ENCODE measurements around the gene MYT1. TPM values are rescaled to one million over a fixed set of nuclear protein-coding genes. Genes with fewer than 3 reads are reported as not detected.
"Not testable (repeated sequence)": the region's sequence is repeated elsewhere in the genome, so short reads cannot be mapped to it uniquely, and the experiment has no call there.

Gene MYT1
- total RNA-seq, 2 donors from 2014 or later: 0.16 TPM; not detected in 1

GRCh38 chr20:64166721-64167615 lies 2.7 kb downstream of the MYT1 start:
- Mint-ChIP-seq H3K27me3 (peaks cover 50% of the 10 kb centered on the region), H3K9me3 (no peaks in the 10 kb centered on the region), H3K4me3 (no peak overlapping the region), H3K36me3 (ENCODE audit: low read depth) (no peaks in the 10 kb centered on the region), H3K27ac (no peak overlapping the region), H3K4me1 (no peaks in the 10 kb centered on the region)
- ATAC-seq (replicated peaks): no peak

GRCh38 chr20:64167676-64168075 lies 3.4 kb downstream of the MYT1 start:
- Mint-ChIP-seq H3K27ac (no peak overlapping the region), H3K36me3 (ENCODE audit: low read depth) (no peaks in the 10 kb centered on the region), H3K9me3 (no peaks in the 10 kb centered on the region), H3K27me3 (peaks cover 50% of the 10 kb centered on the region), H3K4me3 (no peak overlapping the region), H3K4me1 (no peaks in the 10 kb centered on the region)
- no peak for ATAC-seq (replicated peaks)

- Mint-ChIP-seq H3K36me3 (ENCODE audit: low read depth) (no peaks in the 10 kb centered on the region), H3K9me3 (no peaks in the 10 kb centered on the region), H3K27ac (no peak overlapping the region), H3K4me1 (no peaks in the 10 kb centered on the region), H3K4me3 (no peak overlapping the region), H3K27me3 (peaks cover 46% of the 10 kb centered on the region)
- ATAC-seq (replicated peaks): no peak
Observed at GRCh38 chr20:64168381-64169090, 4.3 kb downstream of the MYT1 start.

- Mint-ChIP-seq H3K4me3 (no peak overlapping the region), H3K27me3 (peaks cover 40% of the 10 kb centered on the region), H3K4me1 (no peaks in the 10 kb centered on the region), H3K27ac (no peak overlapping the region), H3K36me3 (ENCODE audit: low read depth) (no peaks in the 10 kb centered on the region), H3K9me3 (no peaks in the 10 kb centered on the region)
- no peak for ATAC-seq (replicated peaks)
Observed at GRCh38 chr20:64169091-64169560, 4.9 kb downstream of the MYT1 start.

- no peak overlapping the region for H3K27ac Mint-ChIP-seq
- no peaks in the 10 kb centered on the region for H3K4me1 Mint-ChIP-seq
- ATAC-seq (replicated peaks): no peak
- no peaks in the 10 kb centered on the region for H3K36me3 Mint-ChIP-seq (ENCODE audit: low read depth)
- H3K4me3 Mint-ChIP-seq: no peak overlapping the region
- no peaks in the 10 kb centered on the region for H3K9me3 Mint-ChIP-seq
- peaks cover 25% of the 10 kb centered on the region for H3K27me3 Mint-ChIP-seq
Observed at GRCh38 chr20:64171211-64171610, 7.0 kb downstream of the MYT1 start.

GRCh38 chr20:64173116-64173515 lies 8.9 kb downstream of the MYT1 start:
- H3K9me3 Mint-ChIP-seq: no peaks in the 10 kb centered on the region
- H3K36me3 Mint-ChIP-seq (ENCODE audit: low read depth): no peaks in the 10 kb centered on the region
- H3K27ac Mint-ChIP-seq: no peak overlapping the region
- H3K4me1 Mint-ChIP-seq: no peaks in the 10 kb centered on the region
- no peak overlapping the region for H3K4me3 Mint-ChIP-seq
- H3K27me3 Mint-ChIP-seq: peaks cover 11% of the 10 kb centered on the region
- no peak for ATAC-seq (replicated peaks)

- Mint-ChIP-seq H3K27ac (no peak overlapping the region), H3K27me3 (no peaks in the 10 kb centered on the region), H3K4me1 (peaks cover 9% of the 10 kb centered on the region), H3K36me3 (ENCODE audit: low read depth) (no peaks in the 10 kb centered on the region), H3K9me3 (no peaks in the 10 kb centered on the region), H3K4me3 (no peak overlapping the region)
- ATAC-seq (replicated peaks): no peak
Observed at GRCh38 chr20:64176551-64176950, 12.3 kb downstream of the MYT1 start.

- Mint-ChIP-seq H3K36me3 (ENCODE audit: low read depth) (no peaks in the 10 kb centered on the region), H3K9me3 (no peaks in the 10 kb centered on the region), H3K4me3 (no peak overlapping the region), H3K27me3 (no peaks in the 10 kb centered on the region), H3K4me1 (peaks cover 9% of the 10 kb centered on the region), H3K27ac (no peak overlapping the region)
- no peak for ATAC-seq (replicated peaks)
Observed at GRCh38 chr20:64176971-64177370, 12.7 kb downstream of the MYT1 start.

GRCh38 chr20:64177384-64177783 lies 13.1 kb downstream of the MYT1 start:
- no peaks in the 10 kb centered on the region for H3K36me3 Mint-ChIP-seq (ENCODE audit: low read depth)
- no peak for ATAC-seq (replicated peaks)
- no peak overlapping the region for H3K27ac Mint-ChIP-seq

GRCh38 chr20:64177787-64178186 lies 13.5 kb downstream of the MYT1 start:
- Mint-ChIP-seq H3K4me1 (peaks cover 9% of the 10 kb centered on the region), H3K36me3 (ENCODE audit: low read depth) (no peaks in the 10 kb centered on the region), H3K9me3 (no peaks in the 10 kb centered on the region), H3K27me3 (peaks cover under 1% of the 10 kb centered on the region), H3K27ac (no peak overlapping the region), H3K4me3 (no peak overlapping the region)
- ATAC-seq (replicated peaks): no peak

More at GRCh38 chr20:64177384-64177783, 13.1 kb downstream of the MYT1 start:
- Mint-ChIP-seq H3K9me3 (no peaks in the 10 kb centered on the region), H3K27me3 (no peaks in the 10 kb centered on the region), H3K4me1 (peaks cover 9% of the 10 kb centered on the region), H3K4me3 (no peak overlapping the region)

- H3K4me1 Mint-ChIP-seq; H3K27ac Mint-ChIP-seq; H3K4me3 Mint-ChIP-seq; H3K36me3 Mint-ChIP-seq (ENCODE audit: low read depth); ATAC-seq (replicated peaks); H3K9me3 Mint-ChIP-seq; H3K27me3 Mint-ChIP-seq: not testable (repeated sequence)
Observed at GRCh38 chr20:64178925-64179324, 14.7 kb downstream of the MYT1 start.

- Mint-ChIP-seq H3K36me3 (ENCODE audit: low read depth) (no peaks in the 10 kb centered on the region), H3K27me3 (peaks cover 3% of the 10 kb centered on the region), H3K9me3 (no peaks in the 10 kb centered on the region), H3K4me1 (peaks cover 14% of the 10 kb centered on the region), H3K4me3 (no peak overlapping the region), H3K27ac (peak overlapping the region; percentile 32)
- no peak for ATAC-seq (replicated peaks)
Observed at GRCh38 chr20:64179805-64180204, 15.6 kb downstream of the MYT1 start.

- Mint-ChIP-seq H3K27ac (peak overlapping the region; percentile 32), H3K36me3 (ENCODE audit: low read depth) (no peaks in the 10 kb centered on the region), H3K4me1 (peaks cover 18% of the 10 kb centered on the region)
Observed at GRCh38 chr20:64180673-64181072, 16.4 kb downstream of the MYT1 start.

GRCh38 chr20:64181391-64181790 lies 17.1 kb downstream of the MYT1 start:
- Mint-ChIP-seq H3K9me3 (no peaks in the 10 kb centered on the region), H3K4me1 (peaks cover 18% of the 10 kb centered on the region), H3K4me3 (no peak overlapping the region), H3K36me3 (ENCODE audit: low read depth) (no peaks in the 10 kb centered on the region), H3K27ac (no peak overlapping the region), H3K27me3 (peaks cover 3% of the 10 kb centered on the region)
- ATAC-seq (replicated peaks): no peak

More at GRCh38 chr20:64180673-64181072, 16.4 kb downstream of the MYT1 start:
- peak; percentile 62 for ATAC-seq (replicated peaks)
- no peaks in the 10 kb centered on the region for H3K9me3 Mint-ChIP-seq
- peak overlapping the region; percentile 13 for H3K4me3 Mint-ChIP-seq
- H3K27me3 Mint-ChIP-seq: peaks cover 3% of the 10 kb centered on the region
